ENCODE results near the gene POMGNT2.

- TF ChIP-seq EZH2 (IDR thresholded peaks at IDR 0.05; ENCODE audit: low read length, unreplicated experiment), result no peak
- no peak for TF ChIP-seq CTCF (conservative IDR thresholded peaks at IDR 0.05; ENCODE audit: low read depth, low read length)
- no peak for TF ChIP-seq EZH2phosphoT487 (IDR thresholded peaks at IDR 0.05; ENCODE audit: borderline replicate concordance, low read length)
These were observed 28.2 kb downstream of the POMGNT2 start for GRCh38 chr3:43077707-43078106.

Data from PC-3 (cell line).